Erythroblast (primary cell): ENCODE results near the gene TMEM164.

Experiments used
- GATA1 ChIP-seq: IDR thresholded peaks from 2 replicates; pipeline ENCODE4 v1.6.1; 2011; ENCODE audit warnings: low read depth, mild to moderate bottlenecking, control low read depth, low read length, moderate library complexity
- POLR2A ChIP-seq: IDR thresholded peaks from 2 replicates; pipeline ENCODE4 v1.6.1; 2011; ENCODE audit warnings: mild to moderate bottlenecking, low read length

DNA sequence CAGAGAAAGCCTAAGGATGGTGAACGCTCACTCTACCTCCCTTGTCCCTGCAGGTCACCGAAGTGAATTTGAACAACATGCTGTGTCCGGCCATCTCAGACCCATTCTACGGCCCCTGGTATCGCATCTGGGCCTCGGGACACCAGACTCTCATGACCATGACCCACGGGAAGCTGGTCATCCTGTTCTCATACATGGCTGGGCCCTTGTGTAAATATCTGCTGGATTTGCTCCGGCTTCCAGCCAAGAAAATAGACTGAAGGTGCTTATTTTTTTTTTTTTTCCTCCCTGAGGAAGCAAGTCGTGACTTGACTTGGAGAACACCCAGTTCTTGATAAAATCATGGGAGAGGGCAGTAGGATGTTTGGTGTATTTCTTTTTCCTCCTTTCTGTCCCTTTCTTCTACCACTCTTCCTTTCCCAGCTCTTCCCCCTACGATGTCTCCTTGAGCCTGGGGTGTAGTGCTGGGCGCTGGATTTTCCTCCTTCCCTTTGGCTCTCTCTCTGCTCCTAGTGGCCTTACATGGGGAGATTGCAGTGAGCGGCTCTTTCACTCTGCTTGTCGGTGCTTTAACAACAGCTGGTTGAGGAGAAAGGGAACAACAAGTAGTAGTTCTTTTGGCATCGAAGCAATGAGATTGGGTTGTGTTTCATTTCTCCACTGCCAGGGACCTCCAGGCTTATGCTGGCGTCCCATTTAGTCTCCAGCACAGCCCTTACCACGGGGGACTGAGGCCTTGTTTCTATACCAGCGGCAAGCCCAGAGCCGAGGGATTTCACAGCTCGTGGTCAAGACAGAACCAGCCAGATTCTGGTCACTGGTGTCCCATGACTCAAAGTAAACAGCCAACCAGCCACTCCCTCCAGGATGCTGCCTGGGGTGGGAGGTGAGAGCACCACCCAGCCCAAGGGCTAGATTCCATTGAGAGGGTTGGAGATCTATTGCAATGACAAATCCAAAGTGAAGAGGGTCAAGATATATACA lies 170.6 kb downstream of the TMEM164 start:
- TF ChIP-seq POLR2A (no peak), GATA1 (no peak)
